GM23338 (cell line): ENCODE results near the gene PGC. TPM values are rescaled to one million over a fixed set of nuclear protein-coding genes. Genes with fewer than 3 reads are reported as not detected.

Source experiments
- ATAC-seq: fragments of 200-7000 bp; cut with Tn5 transposase; 3 replicates; pipeline ENCODE4 v1.9.1; 2020
- DNase-seq: peaks from one replicate; pipeline ENCODE4 v3.0.0-alpha.2; 2015; ENCODE audit warnings: low spot score
- H2AFZ ChIP-seq: fragments of 200-600 bp; sonication (generic); 2 replicates; pipeline ENCODE4 v1.8.0; 2016; ENCODE audit warnings: antibody characterized with exemption, mild to moderate bottlenecking, moderate library complexity
- H3F3A ChIP-seq: fragments of 200-600 bp; sonication (generic); replicated peaks from 2 replicates; pipeline ENCODE4 v1.8.0; 2017; ENCODE audit warnings: antibody characterized with exemption, mixed run types, low read depth
- H3K27ac ChIP-seq: fragments of 200-600 bp; sonication (generic); 2 replicates; pipeline ENCODE4 v1.6.1; 2016; ENCODE audit warnings: low read depth
- H3K27me3 ChIP-seq: fragments of 200-600 bp; sonication (generic); 2 replicates; pipeline ENCODE4 v1.8.0; 2016; ENCODE audit warnings: mild to moderate bottlenecking, mixed run types, moderate library complexity; ENCODE audit not compliant: insufficient read depth
- H3K36me3 ChIP-seq: fragments of 200-600 bp; sonication (generic); 2 replicates; pipeline ENCODE4 v1.8.0; 2016; ENCODE audit warnings: mild to moderate bottlenecking; ENCODE audit not compliant: insufficient read depth
- H3K4me1 ChIP-seq: fragments of 200-600 bp; sonication (generic); 2 replicates; pipeline ENCODE4 v1.8.0; 2016; ENCODE audit warnings: mild to moderate bottlenecking, moderate library complexity; ENCODE audit not compliant: insufficient read depth
- H3K4me2 ChIP-seq: fragments of 200-600 bp; sonication (generic); 2 replicates; pipeline ENCODE4 v1.7.1; 2017; ENCODE audit warnings: mixed run types
- H3K4me3 ChIP-seq: fragments of 200-600 bp; sonication (generic); 2 replicates; pipeline ENCODE4 v1.6.1; 2016; ENCODE audit warnings: mixed run types
- H3K79me2 ChIP-seq: fragments of 200-600 bp; sonication (generic); replicated peaks from 2 replicates; pipeline ENCODE4 v1.8.0; 2017; ENCODE audit warnings: mild to moderate bottlenecking; ENCODE audit not compliant: insufficient read depth
- H3K9me2 ChIP-seq: fragments of 200-600 bp; sonication (generic); 2 replicates; pipeline ENCODE4 v1.8.0; 2017; ENCODE audit not compliant: insufficient read depth
- H4K20me1 ChIP-seq: fragments of 200-600 bp; sonication (generic); replicated peaks from 2 replicates; pipeline ENCODE4 v1.8.0; 2017; ENCODE audit warnings: mild to moderate bottlenecking; ENCODE audit not compliant: insufficient read depth
- H3K27ac Mint-ChIP-seq: 2 replicates; pipeline ENCODE4 v1.8.0; 2020; ENCODE audit warnings: inconsistent platforms, mild to moderate bottlenecking, moderate library complexity, mixed read lengths
- H3K27me3 Mint-ChIP-seq: 3 replicates; pipeline ENCODE4 v1.8.0; 2022; ENCODE audit warnings: low read depth, mild to moderate bottlenecking, moderate library complexity, mixed read lengths, inconsistent platforms; ENCODE audit not compliant: insufficient read depth, poor library complexity
- H3K36me3 Mint-ChIP-seq: 3 replicates; pipeline ENCODE4 v1.8.0; 2021; ENCODE audit warnings: low read depth, mild to moderate bottlenecking, inconsistent platforms, moderate library complexity, mixed read lengths
- H3K4me1 Mint-ChIP-seq: 3 replicates; pipeline ENCODE4 v1.8.0; 2020; ENCODE audit warnings: mild to moderate bottlenecking, inconsistent platforms, mixed read lengths
- H3K4me3 Mint-ChIP-seq: 3 replicates; pipeline ENCODE4 v1.8.0; 2021; ENCODE audit warnings: moderate library complexity, mild to moderate bottlenecking, inconsistent platforms, mixed read lengths
- H3K9me3 Mint-ChIP-seq: 3 replicates; pipeline ENCODE4 v1.8.0; 2020; ENCODE audit warnings: moderate library complexity, mild to moderate bottlenecking, inconsistent platforms, mixed read lengths
- CREB1 ChIP-seq: fragments of 250-450 bp; sonication (Bioruptor Pico); IDR thresholded peaks from 2 replicates; pipeline ENCODE4 v1.5.0; 2020; ENCODE audit warnings: low read depth, mild to moderate bottlenecking, moderate library complexity
- CTCF ChIP-seq, 2 experiments: fragments of 200-600 bp in 1 of 2; sonication (generic) in 1 of 2; conservative IDR thresholded peaks; 2 replicates each; pipeline versions ENCODE4 v1.5.1 to v1.6.1; 2016 to 2017; ENCODE audit warnings: antibody characterized with exemption in 2 of 2, low read depth in 2 of 2, mild to moderate bottlenecking in 2 of 2, moderate library complexity in 1 of 2
- ETS1 ChIP-seq: IDR thresholded peaks from 2 replicates; pipeline ENCODE4 v1.6.1; 2016; ENCODE audit warnings: antibody characterized with exemption
- EZH2 ChIP-seq: fragments of 200-600 bp; sonication (generic); IDR thresholded peaks from one replicate; pipeline ENCODE4 v1.8.0; 2017; ENCODE audit warnings: antibody characterized with exemption, mild to moderate bottlenecking, low read depth; ENCODE audit not compliant: unreplicated experiment
- EZH2phosphoT487 ChIP-seq: fragments of 200-600 bp; sonication (generic); IDR thresholded peaks from one replicate; pipeline ENCODE4 v1.8.1; 2018; ENCODE audit warnings: antibody characterized with exemption; ENCODE audit not compliant: unreplicated experiment
- NANOG ChIP-seq: IDR thresholded peaks from 2 replicates; pipeline ENCODE4 v1.6.1; 2016; ENCODE audit warnings: antibody characterized with exemption, borderline replicate concordance
- POLR2AphosphoS5 ChIP-seq: IDR thresholded peaks from 2 replicates; pipeline ENCODE4 v1.6.1; 2016; ENCODE audit warnings: antibody characterized with exemption, low read depth
- REST ChIP-seq: IDR thresholded peaks from one replicate; pipeline ENCODE4 v1.6.1; 2018; ENCODE audit warnings: antibody characterized with exemption; ENCODE audit not compliant: unreplicated experiment
- STAT1 ChIP-seq: IDR thresholded peaks from one replicate; pipeline ENCODE4 v1.6.1; 2016; ENCODE audit warnings: antibody characterized with exemption; ENCODE audit not compliant: unreplicated experiment
- ZNF331 ChIP-seq: fragments of 250-450 bp; sonication (Bioruptor Pico); IDR thresholded peaks from 2 replicates; pipeline ENCODE4 v1.5.0; 2020; ENCODE audit warnings: low read depth, mild to moderate bottlenecking, moderate library complexity
- ZNF462 ChIP-seq: fragments of 250-450 bp; sonication (Bioruptor Pico); IDR thresholded peaks from 2 replicates; pipeline ENCODE4 v1.5.0; 2020; ENCODE audit warnings: mild to moderate bottlenecking, moderate library complexity
- polyA plus RNA-seq: library from polyadenylated mRNA; unstranded; fragments of >200 nt; fragmentation: Nextera tagmentation; extraction: Ambion mirVana; gene quantifications from 2 replicates; pipeline ENCODE4 v1.2.1, GENCODE V29; 2016
- total RNA-seq: library from RNA; depleted of rRNA; stranded (reverse); fragments of >200 nt; shearing (Covaris generic); gene quantifications from 2 replicates; pipeline ENCODE4 v1.2.3, GENCODE V29; 2014

PGC gene
- total and polyA plus RNA-seq, 2 experiments from 2014 or later = not detected

- H3K36me3 ChIP-seq = no peaks in the 10 kb centered on the region
- ATAC-seq (no peak), DNase-seq (no peak)
- TF ChIP-seq ZNF462 (CRISPR knock-in tag) (no peak), CTCF (conservative IDR thresholded peaks at IDR 0.05; ENCODE audit: low read depth in 2 of 2) (no peak), EZH2 (no peak), EZH2phosphoT487 (no peak), NANOG (no peak), REST (no peak), ETS1 (no peak), POLR2AphosphoS5 (no peak), ZNF331 (no peak), CREB1 (CRISPR knock-in tag) (no peak), STAT1 (no peak)
- no peak overlapping the region for H3K4me3 ChIP-seq
- no peaks in the 10 kb centered on the region for H3K27me3 ChIP-seq
- no peak overlapping the region for H3K27ac ChIP-seq
- H4K20me1 ChIP-seq = no peaks in the 10 kb centered on the region
- Mint-ChIP-seq H3K27me3 (peaks cover 7% of the 10 kb centered on the region), H3K9me3 (no peaks in the 10 kb centered on the region), H3K27ac (no peak overlapping the region), H3K36me3 (no peaks in the 10 kb centered on the region), H3K4me3 (no peak overlapping the region), H3K4me1 (no peaks in the 10 kb centered on the region)
- H3K9me2 ChIP-seq = no peaks in the 10 kb centered on the region
- no peak overlapping the region for H2AFZ ChIP-seq
- no peak overlapping the region for H3K4me2 ChIP-seq
- H3K4me1 ChIP-seq = no peaks in the 10 kb centered on the region
- H3F3A ChIP-seq = no peaks in the 10 kb centered on the region
- no peaks in the 10 kb centered on the region for H3K79me2 ChIP-seq
Observed at GRCh38 chr6:41748102-41748477, 893 bp upstream of the PGC start.
